Glutamatergic neuron (in vitro differentiated cells): ENCODE results near the gene ARHGAP25. TPM values are rescaled to one million over a fixed set of nuclear protein-coding genes. Genes with fewer than 3 reads are reported as not detected.

Experiments used
- DNase-seq: peaks from one replicate; pipeline ENCODE4 v3.0.0; 2022
- H3K27ac Mint-ChIP-seq: one replicate; pipeline ENCODE4 v1.8.0; 2020; ENCODE audit warnings: mild to moderate bottlenecking, mixed read lengths, inconsistent platforms; ENCODE audit not compliant: unreplicated experiment
- H3K27me3 Mint-ChIP-seq: one replicate; pipeline ENCODE4 v1.8.0; 2020; ENCODE audit warnings: mild to moderate bottlenecking, moderate library complexity, mixed read lengths, inconsistent platforms; ENCODE audit not compliant: unreplicated experiment
- H3K36me3 Mint-ChIP-seq: one replicate; pipeline ENCODE4 v1.8.0; 2020; ENCODE audit warnings: mild to moderate bottlenecking, mixed read lengths, inconsistent platforms; ENCODE audit not compliant: unreplicated experiment
- H3K4me1 Mint-ChIP-seq: one replicate; pipeline ENCODE4 v1.8.0; 2020; ENCODE audit warnings: mild to moderate bottlenecking, low read depth, mixed read lengths, inconsistent platforms; ENCODE audit not compliant: unreplicated experiment
- H3K4me3 Mint-ChIP-seq: one replicate; pipeline ENCODE4 v1.8.0; 2020; ENCODE audit warnings: mild to moderate bottlenecking, mixed read lengths, inconsistent platforms; ENCODE audit not compliant: unreplicated experiment
- H3K9me3 Mint-ChIP-seq: one replicate; pipeline ENCODE4 v1.8.0; 2020; ENCODE audit warnings: mild to moderate bottlenecking, moderate library complexity, mixed read lengths, inconsistent platforms; ENCODE audit not compliant: unreplicated experiment
- total RNA-seq: library from RNA; stranded (reverse); fragmentation: NEBNext Ultra II Directional; extraction: Animal tissue kit (Norgen Biotek cat#: 25700); gene quantifications from one replicate; pipeline ENCODE4 v1.2.1, GENCODE V29; 2021; ENCODE audit not compliant: unreplicated experiment
- TF ChIP-seq, protein P1 (sequence below): fragments of 200-600 bp; sonication (generic); IDR thresholded peaks from one replicate; pipeline ENCODE4 v1.5.0; 2021; ENCODE audit not compliant: partially characterized antibody, unreplicated experiment

ARHGAP25 gene
- total RNA-seq, 1 donor from 2014 or later = 1.4 TPM

DNA sequence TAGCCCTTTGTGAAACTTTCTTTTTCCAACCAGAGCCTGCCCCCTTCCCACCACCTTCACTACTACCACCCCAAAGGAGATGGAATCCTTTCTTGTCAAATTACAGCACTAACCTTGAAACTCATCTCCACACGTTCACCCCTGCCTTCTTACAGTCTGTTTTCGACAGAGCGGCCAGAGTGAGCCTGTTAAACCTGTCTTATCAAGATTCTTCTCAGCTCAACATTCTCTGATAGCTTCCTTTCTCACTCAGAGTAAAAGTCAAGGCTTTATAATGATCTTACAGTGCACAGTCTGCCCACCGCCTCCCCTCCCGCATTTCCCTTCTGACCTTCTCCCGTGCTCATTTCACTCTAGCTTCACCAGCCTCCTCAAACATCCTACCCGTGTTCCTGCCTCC lies 56.0 kb downstream of the ARHGAP25 start:
- Mint-ChIP-seq H3K27me3 (no peaks in the 10 kb centered on the region), H3K27ac (no peak overlapping the region), H3K36me3 (no peaks in the 10 kb centered on the region), H3K4me1 (no peaks in the 10 kb centered on the region), H3K4me3 (no peak overlapping the region), H3K9me3 (no peaks in the 10 kb centered on the region)
- no peak for DNase-seq
- TF ChIP-seq, protein P1, sequence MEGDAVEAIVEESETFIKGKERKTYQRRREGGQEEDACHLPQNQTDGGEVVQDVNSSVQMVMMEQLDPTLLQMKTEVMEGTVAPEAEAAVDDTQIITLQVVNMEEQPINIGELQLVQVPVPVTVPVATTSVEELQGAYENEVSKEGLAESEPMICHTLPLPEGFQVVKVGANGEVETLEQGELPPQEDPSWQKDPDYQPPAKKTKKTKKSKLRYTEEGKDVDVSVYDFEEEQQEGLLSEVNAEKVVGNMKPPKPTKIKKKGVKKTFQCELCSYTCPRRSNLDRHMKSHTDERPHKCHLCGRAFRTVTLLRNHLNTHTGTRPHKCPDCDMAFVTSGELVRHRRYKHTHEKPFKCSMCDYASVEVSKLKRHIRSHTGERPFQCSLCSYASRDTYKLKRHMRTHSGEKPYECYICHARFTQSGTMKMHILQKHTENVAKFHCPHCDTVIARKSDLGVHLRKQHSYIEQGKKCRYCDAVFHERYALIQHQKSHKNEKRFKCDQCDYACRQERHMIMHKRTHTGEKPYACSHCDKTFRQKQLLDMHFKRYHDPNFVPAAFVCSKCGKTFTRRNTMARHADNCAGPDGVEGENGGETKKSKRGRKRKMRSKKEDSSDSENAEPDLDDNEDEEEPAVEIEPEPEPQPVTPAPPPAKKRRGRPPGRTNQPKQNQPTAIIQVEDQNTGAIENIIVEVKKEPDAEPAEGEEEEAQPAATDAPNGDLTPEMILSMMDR = no peak

DNA sequence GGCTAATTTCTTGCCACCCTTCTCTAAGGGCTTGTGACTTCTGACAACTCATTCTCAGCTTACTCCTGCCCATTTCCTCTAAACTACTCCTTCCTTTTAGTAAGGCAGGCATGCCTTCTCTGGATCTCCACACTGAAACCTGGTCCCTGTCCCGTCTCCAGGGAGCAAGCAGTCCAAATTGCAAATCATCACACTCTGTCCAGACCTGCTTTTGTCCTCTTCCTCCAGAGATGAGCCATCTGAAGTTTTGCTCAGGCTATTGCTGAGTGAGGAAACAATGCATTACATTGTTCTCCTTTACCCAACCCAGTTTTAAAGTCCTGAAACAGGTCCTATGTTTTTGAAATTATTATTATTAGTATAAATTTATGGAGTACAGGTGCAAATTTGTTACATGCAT lies 57.3 kb downstream of the ARHGAP25 start:
- Mint-ChIP-seq H3K4me3 (no peak overlapping the region), H3K4me1 (no peaks in the 10 kb centered on the region), H3K36me3 (no peaks in the 10 kb centered on the region), H3K9me3 (no peaks in the 10 kb centered on the region), H3K27ac (no peak overlapping the region), H3K27me3 (no peaks in the 10 kb centered on the region)
- no peak for DNase-seq
- TF ChIP-seq, protein P1 = no peak

DNA sequence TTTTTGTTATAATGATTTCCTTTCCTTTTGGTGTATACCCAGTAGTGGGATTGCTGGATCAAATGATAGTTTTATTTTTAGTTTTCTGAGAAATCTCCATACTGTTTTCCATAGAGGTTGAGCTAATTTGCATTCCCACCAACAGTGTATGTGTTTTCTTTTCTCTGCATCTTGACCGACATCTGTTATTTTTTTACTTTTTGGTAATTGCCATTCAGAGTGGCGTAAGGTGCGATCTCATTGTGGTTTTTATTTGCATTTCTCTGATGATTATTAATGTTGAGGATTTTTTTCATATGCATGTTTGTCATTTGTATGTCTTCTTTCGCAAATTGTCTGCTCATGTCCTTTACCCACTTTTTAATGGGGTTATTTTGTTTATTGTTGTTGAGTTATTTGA lies 58.1 kb downstream of the ARHGAP25 start:
- no peaks in the 10 kb centered on the region for H3K36me3 Mint-ChIP-seq
- no peaks in the 10 kb centered on the region for H3K4me1 Mint-ChIP-seq
- DNase-seq = no peak
- no peak overlapping the region for H3K27ac Mint-ChIP-seq
- no peak overlapping the region for H3K4me3 Mint-ChIP-seq
- no peaks in the 10 kb centered on the region for H3K27me3 Mint-ChIP-seq
- TF ChIP-seq, protein P1 = no peak
- H3K9me3 Mint-ChIP-seq = no peaks in the 10 kb centered on the region

DNA sequence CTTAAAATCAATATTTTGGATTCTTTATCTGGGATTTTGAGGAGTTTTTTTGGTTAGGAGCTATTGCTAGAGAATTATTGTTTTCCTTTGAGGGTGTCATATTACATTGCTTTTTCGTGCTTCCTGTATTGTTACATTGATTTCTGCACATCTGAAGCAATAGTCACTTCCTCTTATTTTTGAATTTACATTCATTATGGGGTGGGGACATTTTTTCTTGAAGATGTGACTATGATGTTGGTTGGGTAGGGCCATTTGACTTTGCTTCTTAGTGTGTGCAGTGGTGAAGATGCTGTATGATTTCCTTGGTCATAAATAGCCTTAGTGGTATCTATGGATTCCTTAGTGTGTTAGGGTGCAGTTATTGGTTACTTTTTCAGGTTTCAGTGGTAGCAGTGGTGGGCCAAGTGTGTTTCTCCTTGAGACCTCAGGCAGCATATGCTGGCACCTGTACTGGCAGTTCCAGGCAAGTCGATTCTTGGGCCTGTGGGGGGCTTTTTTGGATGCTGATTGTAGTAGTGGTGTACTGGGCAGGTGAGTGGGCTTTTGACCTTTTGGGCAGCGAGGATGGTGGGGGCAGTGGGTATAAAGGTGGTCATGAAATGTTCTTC lies 61.8 kb downstream of the ARHGAP25 start:
- peaks cover 1% of the 10 kb centered on the region for H3K4me1 Mint-ChIP-seq
- H3K4me3 Mint-ChIP-seq = no peak overlapping the region
- no peaks in the 10 kb centered on the region for H3K36me3 Mint-ChIP-seq
- no peaks in the 10 kb centered on the region for H3K27me3 Mint-ChIP-seq
- no peaks in the 10 kb centered on the region for H3K9me3 Mint-ChIP-seq
- TF ChIP-seq, protein P1 = no peak
- DNase-seq = no peak
- H3K27ac Mint-ChIP-seq = no peak overlapping the region

DNA sequence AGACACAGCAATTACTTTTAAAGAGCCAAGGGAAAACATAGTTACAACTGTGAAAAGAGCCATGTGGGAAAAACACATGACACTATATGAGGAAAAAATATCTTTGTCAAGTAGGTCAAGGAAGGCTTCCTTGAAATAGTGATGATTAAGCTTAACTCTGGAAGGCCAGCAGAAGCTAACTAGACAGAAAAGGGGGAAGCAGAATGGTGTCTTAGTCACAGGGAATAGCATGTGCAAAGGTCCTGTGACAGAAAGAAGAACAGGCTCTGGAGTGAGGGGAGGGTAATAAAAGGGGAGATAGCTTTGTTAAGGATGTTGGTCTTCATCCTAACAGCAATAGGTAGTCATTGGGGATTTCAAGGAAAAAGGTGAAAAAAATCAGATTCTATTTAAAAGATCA lies 64.0 kb downstream of the ARHGAP25 start:
- no peaks in the 10 kb centered on the region for H3K9me3 Mint-ChIP-seq
- H3K27ac Mint-ChIP-seq = no peak overlapping the region
- DNase-seq = no peak
- H3K4me1 Mint-ChIP-seq = peaks cover 1% of the 10 kb centered on the region
- TF ChIP-seq, protein P1 = no peak
- no peaks in the 10 kb centered on the region for H3K27me3 Mint-ChIP-seq
- no peak overlapping the region for H3K4me3 Mint-ChIP-seq
- H3K36me3 Mint-ChIP-seq = no peaks in the 10 kb centered on the region
